Activated CD4-positive, alpha-beta T cell treated with anti-CD3 and anti-CD28 coated beads, Interleukin-2, amount 10 ng/mL, durations not matched to agents 7 days and 5 days (primary cell): ENCODE data around the gene PPCS. TPM values are rescaled to one million over a fixed set of nuclear protein-coding genes. Genes with fewer than 3 reads are reported as not detected.
"Not testable (repeated sequence)": the region's sequence is repeated elsewhere in the genome, so short reads cannot be mapped to it uniquely, and the experiment has no call there.

Source experiments
- CTCF ChIA-PET: fragments of 350-600 bp; sonication (Branson Sonifier 250); formaldehyde crosslinking; loops from one replicate; lab custom pipeline; 2021; ENCODE audit warnings: antibody characterized with exemption; lab: Charles Lee
- POLR2A ChIA-PET: fragments of 350-600 bp; sonication (Branson Sonifier 250); formaldehyde crosslinking; loops from one replicate; lab custom pipeline; 2021; ENCODE audit warnings: antibody characterized with exemption; lab: Charles Lee
- DNase-seq: peaks from one replicate; pipeline ENCODE4 v3.0.0-alpha.2; 2020
- H3K27ac Mint-ChIP-seq: one replicate; pipeline ENCODE4 v1.8.0; 2021; ENCODE audit warnings: mild to moderate bottlenecking, moderate library complexity, mixed read lengths
- H3K27me3 Mint-ChIP-seq: one replicate; pipeline ENCODE4 v1.8.0; 2021; ENCODE audit warnings: mixed read lengths
- H3K36me3 Mint-ChIP-seq: one replicate; pipeline ENCODE4 v1.8.0; 2021; ENCODE audit warnings: low read depth, mixed read lengths
- H3K4me1 Mint-ChIP-seq: one replicate; pipeline ENCODE4 v1.8.0; 2021; ENCODE audit warnings: mixed read lengths
- H3K4me3 Mint-ChIP-seq: one replicate; pipeline ENCODE4 v1.8.0; 2021; ENCODE audit warnings: mild to moderate bottlenecking, moderate library complexity, mixed read lengths
- H3K9me3 Mint-ChIP-seq: one replicate; pipeline ENCODE4 v1.8.0; 2021; ENCODE audit warnings: mixed read lengths
- total RNA-seq, 2 experiments: library from RNA; stranded (reverse); gene quantifications; one replicate each; pipeline ENCODE4 v1.2.3, GENCODE V29; 2021

PPCS gene
- total RNA-seq, 2 experiments from 2014 or later: 38.9 to 46.5 TPM

DNA sequence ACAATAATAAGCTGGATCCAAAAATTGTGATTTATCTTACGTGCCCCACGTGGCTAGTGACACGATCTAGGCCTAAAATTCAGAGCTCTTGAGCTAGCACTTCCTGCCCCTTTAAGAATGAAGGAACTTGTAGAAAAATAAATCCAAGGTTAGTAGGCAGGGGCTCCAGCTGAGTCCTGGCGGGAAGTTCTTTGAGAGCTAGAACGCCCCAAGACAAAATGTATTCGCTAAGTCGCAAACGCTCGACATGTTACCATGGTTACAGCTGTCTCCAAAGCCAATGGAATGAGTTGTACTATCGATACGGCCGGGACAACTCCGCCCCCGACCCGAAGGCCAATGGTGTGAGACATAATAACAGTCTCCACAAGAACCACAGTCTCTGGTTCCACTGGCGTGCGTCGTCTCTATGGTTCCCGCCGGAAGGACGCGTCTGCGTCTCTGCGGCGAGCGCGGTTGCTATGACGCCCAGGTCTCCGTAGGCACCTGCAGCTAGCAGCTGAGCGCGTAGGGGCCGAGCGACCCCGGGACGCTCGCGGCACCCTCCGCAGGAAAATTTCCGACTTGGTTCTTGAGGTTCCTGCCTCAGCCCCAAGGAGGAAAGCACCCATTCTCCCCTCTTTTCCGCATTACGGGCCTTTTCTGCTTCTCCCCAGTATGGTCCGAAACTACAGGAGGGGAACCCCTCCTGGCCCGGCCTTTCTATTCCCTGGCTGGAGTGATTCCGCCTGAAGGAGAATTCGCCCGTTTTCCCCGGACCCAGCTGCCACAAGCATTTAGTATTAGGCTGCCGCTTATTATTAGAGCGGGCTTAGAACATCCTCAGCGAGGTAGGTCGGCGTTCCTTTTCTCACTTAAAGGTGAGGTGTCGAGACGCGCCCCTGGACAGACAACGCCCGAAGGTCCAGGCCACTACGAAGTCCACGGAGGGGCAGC lies 6.8 kb downstream of the PPCS start, which contains the start of gene CCDC30:
Gene CCDC30, plus strand, starts transcription at position 459 of the 936 bp plus-strand sequence. CDS start 17,266 bp downstream, outside the sequence.
- H3K4me1 Mint-ChIP-seq: peaks cover 36% of the 10 kb centered on the region
- H3K9me3 Mint-ChIP-seq: no peaks in the 10 kb centered on the region
- ChIA-PET POLR2A (interaction anchor here (1.0 kb wide), 1 partner anchor 126 kb away, joined by 3 read pairs; no protein-coding TSS in a partner anchor), CTCF (interaction anchor here (1.5 kb wide), 1 partner anchor 11 kb away, joined by 5 read pairs; no protein-coding TSS in a partner anchor)
- H3K4me3 Mint-ChIP-seq: peak within 1 kb of the TSS; percentile 75
- H3K27me3 Mint-ChIP-seq: peaks cover 9% of the 10 kb centered on the region
- DNase-seq: peak; percentile 99
- peaks cover 30% of the 10 kb centered on the region for H3K36me3 Mint-ChIP-seq
- H3K27ac Mint-ChIP-seq: peak within 1 kb of the TSS; percentile 83

DNA sequence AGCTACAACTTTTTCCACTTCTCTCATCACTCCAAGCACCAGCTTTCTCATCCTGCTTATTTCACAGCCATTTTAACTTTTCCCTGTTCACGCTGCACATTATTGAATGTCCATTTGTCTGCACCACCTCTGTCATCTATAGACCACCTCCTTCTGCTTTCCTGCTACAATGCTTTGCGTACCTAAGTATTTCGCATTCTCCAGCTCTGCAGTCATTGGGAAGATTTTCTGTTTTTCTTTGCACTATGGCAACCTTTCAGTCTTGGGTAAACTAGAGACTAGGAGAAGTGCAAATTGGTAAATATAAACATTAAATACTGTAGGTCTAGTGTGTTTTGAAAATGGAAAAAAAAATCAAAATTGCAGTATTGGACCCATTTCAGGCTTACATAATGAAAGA lies 7.6 kb downstream of the PPCS start:
- Mint-ChIP-seq H3K4me3 (peak overlapping the region; percentile 75), H3K36me3 (peaks cover 21% of the 10 kb centered on the region), H3K27ac (no peak overlapping the region), H3K4me1 (peaks cover 30% of the 10 kb centered on the region), H3K9me3 (no peaks in the 10 kb centered on the region), H3K27me3 (peaks cover 9% of the 10 kb centered on the region)
- CTCF ChIA-PET: interaction anchor here (1.5 kb wide), 1 partner anchor 10 kb away, joined by 5 read pairs; no protein-coding TSS in a partner anchor
- no peak for DNase-seq
- POLR2A ChIA-PET: interaction anchor here (0.6 kb wide), 1 partner anchor 290 kb away, joined by 5 read pairs; no protein-coding TSS in a partner anchor

DNA sequence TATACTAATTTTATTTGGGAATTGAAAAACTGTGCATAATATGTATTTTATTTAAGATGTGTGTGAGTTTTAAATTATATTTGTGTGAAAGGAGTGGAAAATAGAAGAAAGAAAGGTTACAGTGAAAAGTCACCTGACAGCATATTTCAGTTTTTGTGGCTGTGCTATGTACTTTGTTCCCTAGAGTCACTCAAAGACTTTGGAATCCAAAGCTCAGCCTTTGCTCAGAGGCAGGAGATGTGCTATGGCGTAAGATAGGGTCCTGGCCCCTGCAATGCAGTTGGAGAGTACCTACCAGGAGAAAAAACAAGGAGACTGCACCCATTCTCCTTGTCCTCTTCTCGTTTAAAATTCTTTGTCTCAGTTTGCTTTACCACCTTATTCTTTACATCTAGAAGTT lies 9.7 kb downstream of the PPCS start:
- peaks cover 13% of the 10 kb centered on the region for H3K27me3 Mint-ChIP-seq
- POLR2A ChIA-PET: no interaction called here
- CTCF ChIA-PET: no interaction called here

DNA sequence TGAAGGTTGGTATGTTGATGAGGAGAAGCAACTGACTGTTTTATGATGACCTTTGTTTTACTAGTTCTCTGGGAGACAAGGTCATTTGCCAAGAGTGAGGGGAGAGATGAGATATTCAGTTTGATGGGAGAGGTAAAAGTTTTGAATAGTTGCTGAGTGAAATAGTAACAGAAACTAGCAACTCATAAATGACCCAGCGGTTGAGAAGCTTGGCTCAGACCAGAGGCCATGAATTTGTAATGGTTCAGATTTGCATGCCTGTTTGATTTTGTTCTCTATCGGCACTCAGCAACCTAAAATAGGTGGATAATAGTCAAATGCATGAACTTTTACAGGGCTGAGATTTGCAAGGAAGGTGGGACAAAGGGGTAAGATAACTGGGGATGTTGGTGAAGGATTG lies 13.4 kb downstream of the PPCS start:
- H3K9me3 Mint-ChIP-seq: no peaks in the 10 kb centered on the region
- no peak overlapping the region for H3K27ac Mint-ChIP-seq
- ChIA-PET POLR2A (no interaction called here), CTCF (no interaction called here)
- H3K27me3 Mint-ChIP-seq: peaks cover 7% of the 10 kb centered on the region
- no peak for DNase-seq
- no peaks in the 10 kb centered on the region for H3K4me1 Mint-ChIP-seq
- no peaks in the 10 kb centered on the region for H3K36me3 Mint-ChIP-seq
- no peak overlapping the region for H3K4me3 Mint-ChIP-seq

More for the DNA sequence above, 9.7 kb downstream of the PPCS start:
- Mint-ChIP-seq H3K27ac (no peak overlapping the region), H3K36me3 (peaks cover 9% of the 10 kb centered on the region), H3K4me1 (peaks cover 22% of the 10 kb centered on the region), H3K4me3 (no peak overlapping the region), H3K9me3 (no peaks in the 10 kb centered on the region)
- no peak for DNase-seq

DNA sequence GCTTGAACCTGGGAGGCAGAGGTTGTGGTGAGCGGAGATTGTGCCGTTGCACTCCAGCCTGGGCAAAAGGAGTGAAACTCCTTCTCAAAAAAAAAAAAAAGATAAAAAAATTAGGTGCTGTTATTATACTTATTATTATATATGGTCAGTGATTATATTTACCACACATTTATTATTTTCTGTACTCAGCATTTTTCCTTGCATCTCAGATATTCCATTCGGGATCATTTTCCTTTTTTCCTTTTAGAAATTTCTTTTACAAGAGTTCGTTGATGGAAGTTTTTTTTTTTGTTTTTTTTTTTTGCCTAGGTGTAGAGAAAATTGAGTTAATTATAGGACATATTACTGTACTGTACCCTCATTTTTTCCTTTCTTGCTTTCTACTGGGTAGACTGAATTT lies 20.3 kb downstream of the PPCS start:
- H3K4me1 Mint-ChIP-seq: no peaks in the 10 kb centered on the region
- H3K27me3 Mint-ChIP-seq: no peaks in the 10 kb centered on the region
- no peaks in the 10 kb centered on the region for H3K9me3 Mint-ChIP-seq
- no peak overlapping the region for H3K4me3 Mint-ChIP-seq
- H3K27ac Mint-ChIP-seq: no peak overlapping the region
- ChIA-PET CTCF (no interaction called here), POLR2A (no interaction called here)
- no peaks in the 10 kb centered on the region for H3K36me3 Mint-ChIP-seq
- no peak for DNase-seq

DNA sequence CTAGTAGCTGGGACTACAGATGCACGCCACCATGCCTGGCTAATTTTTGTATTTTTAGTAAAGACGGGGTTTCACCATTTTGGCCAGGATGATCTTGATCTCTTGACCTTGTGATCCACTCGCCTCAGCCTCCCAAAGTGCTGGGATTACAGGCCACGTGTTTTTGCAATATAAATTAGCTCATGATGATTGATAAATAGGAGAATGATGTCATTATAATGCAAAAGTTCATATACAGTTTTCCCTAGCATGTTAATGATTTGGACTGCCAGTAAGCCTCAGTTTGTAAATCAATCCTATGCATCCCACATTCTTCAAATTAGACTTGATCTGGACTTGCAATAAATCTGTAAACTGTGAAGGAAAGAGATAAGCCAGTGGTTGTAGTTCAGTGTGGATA lies 21.0 kb downstream of the PPCS start:
- H3K4me1 Mint-ChIP-seq, H3K27ac Mint-ChIP-seq, H3K4me3 Mint-ChIP-seq, H3K9me3 Mint-ChIP-seq, H3K27me3 Mint-ChIP-seq, H3K36me3 Mint-ChIP-seq, DNase-seq, POLR2A ChIA-PET: not testable (repeated sequence)
- CTCF ChIA-PET: interaction anchor here (0.7 kb wide), 1 partner anchor 11 kb away, joined by 3 read pairs; no protein-coding TSS in a partner anchor

DNA sequence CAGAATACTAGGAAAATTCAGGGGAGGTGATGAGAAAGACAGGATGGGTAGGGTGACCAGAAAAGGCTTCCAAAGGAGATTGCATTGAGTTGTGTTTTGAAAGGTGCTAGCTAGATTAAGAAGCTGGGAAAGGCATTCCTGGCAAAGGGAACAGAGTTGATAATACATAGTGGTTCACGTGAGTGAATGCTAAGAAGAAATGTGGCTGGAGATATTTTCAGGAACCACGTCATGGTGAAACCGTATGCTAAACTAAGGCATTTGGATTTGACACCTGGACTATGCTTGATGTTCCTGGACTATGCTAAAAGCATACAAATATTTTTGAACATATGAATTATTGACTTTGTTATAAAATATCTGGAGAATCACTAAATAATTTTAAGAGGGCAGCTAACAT lies 21.4 kb downstream of the PPCS start:
- no peak for DNase-seq
- ChIA-PET POLR2A (no interaction called here), CTCF (interaction anchor here (0.7 kb wide), 1 partner anchor 11 kb away, joined by 3 read pairs; no protein-coding TSS in a partner anchor)
- Mint-ChIP-seq H3K4me1 (no peaks in the 10 kb centered on the region), H3K36me3 (no peaks in the 10 kb centered on the region), H3K27me3 (no peaks in the 10 kb centered on the region), H3K4me3 (no peak overlapping the region), H3K9me3 (no peaks in the 10 kb centered on the region), H3K27ac (no peak overlapping the region)

DNA sequence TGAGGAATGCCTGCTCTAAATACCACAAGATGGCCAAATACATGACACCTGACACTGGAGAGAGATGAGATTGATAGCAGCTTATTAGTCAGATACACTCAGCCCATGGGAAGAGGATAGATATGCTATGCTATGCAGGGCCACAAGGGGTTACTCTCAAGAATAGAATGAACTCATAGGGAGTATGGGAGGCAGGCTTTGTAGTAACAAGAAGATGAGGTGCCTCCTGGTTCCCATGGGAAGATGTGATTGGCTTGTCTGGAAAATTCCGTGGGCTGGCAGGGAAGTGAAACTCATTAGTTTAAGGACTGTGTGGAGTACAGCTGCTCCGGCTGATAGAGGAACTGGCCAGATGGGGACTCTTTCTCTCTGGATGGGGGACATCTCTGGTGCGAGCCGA lies 23.3 kb downstream of the PPCS start:
- Mint-ChIP-seq H3K4me3 (no peak overlapping the region), H3K27me3 (no peaks in the 10 kb centered on the region), H3K27ac (no peak overlapping the region), H3K9me3 (no peaks in the 10 kb centered on the region), H3K4me1 (no peaks in the 10 kb centered on the region), H3K36me3 (no peaks in the 10 kb centered on the region)
- no peak for DNase-seq
- ChIA-PET POLR2A (no interaction called here), CTCF (no interaction called here)

DNA sequence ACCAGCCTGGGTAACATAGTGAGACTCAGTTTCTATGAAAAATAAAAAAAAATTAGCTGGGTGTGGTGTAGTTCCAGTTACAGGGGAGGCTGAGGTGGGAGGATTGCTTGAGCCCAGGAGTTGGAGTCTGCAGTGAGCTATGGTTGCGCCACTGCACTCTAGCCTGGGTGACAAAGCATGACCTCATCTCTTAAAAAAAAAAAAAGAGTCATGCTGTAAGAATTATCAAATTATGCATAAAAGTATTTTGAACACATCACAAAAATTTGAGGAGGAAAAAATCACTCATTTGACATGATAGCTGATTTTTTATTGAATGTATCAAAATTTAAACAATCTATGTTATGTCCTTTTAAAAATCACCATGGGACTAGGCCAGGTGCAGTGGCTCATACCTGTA lies 24.6 kb downstream of the PPCS start:
- no peak for DNase-seq
- no peak overlapping the region for H3K27ac Mint-ChIP-seq
- ChIA-PET POLR2A (no interaction called here), CTCF (no interaction called here)
- no peaks in the 10 kb centered on the region for H3K9me3 Mint-ChIP-seq
- no peaks in the 10 kb centered on the region for H3K4me1 Mint-ChIP-seq
- no peaks in the 10 kb centered on the region for H3K36me3 Mint-ChIP-seq
- no peaks in the 10 kb centered on the region for H3K27me3 Mint-ChIP-seq
- no peak overlapping the region for H3K4me3 Mint-ChIP-seq

DNA sequence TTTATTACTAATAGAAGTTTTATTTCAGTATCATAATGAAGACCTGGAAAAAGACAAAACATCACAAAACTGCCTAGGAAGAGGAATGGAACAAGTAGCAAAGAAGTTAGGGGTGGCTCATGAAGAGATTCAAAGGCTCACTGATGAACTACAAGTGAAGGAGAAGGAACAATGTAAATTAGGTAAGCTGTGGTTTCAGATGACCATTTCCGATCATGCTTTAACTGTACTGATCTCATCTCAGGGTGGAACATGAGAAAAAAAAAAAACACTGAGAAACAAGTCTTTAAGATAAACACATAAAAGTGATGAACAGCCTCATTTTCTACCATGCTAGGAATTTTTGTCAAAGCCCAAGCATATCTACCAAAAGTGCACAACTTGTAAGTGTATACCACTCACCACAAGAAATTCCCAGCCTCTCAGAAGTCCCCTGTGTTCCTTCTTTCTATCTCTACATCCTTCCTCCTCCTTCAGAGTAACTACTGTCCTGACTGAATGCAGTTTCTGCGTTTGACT lies 26.4 kb downstream of the PPCS start:
- no peak overlapping the region for H3K4me3 Mint-ChIP-seq
- ChIA-PET CTCF (no interaction called here), POLR2A (no interaction called here)
- no peaks in the 10 kb centered on the region for H3K4me1 Mint-ChIP-seq
- H3K36me3 Mint-ChIP-seq: no peaks in the 10 kb centered on the region
- DNase-seq: no peak
- no peak overlapping the region for H3K27ac Mint-ChIP-seq
- H3K9me3 Mint-ChIP-seq: no peaks in the 10 kb centered on the region
- no peaks in the 10 kb centered on the region for H3K27me3 Mint-ChIP-seq

DNA sequence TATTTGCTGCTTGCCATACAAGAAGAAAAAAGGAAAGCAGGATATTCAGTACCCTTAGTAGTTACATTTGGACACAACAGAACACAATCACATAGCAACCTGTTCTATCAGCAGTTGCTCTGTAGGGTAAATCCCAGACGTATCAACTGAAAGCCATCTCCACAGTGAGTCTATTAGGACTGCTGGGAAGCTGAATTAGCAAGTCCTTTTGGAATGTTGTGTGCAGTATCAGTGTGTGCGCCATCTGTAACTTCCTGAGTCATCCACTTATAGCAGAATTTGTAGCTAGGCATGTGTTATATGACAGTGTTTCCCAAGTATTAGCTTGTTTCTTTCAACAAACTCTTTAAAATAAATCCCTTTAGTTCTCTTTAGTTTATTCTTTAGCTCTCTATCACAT lies 28.0 kb downstream of the PPCS start:
- H3K36me3 Mint-ChIP-seq: no peaks in the 10 kb centered on the region
- DNase-seq: no peak
- H3K27me3 Mint-ChIP-seq: no peaks in the 10 kb centered on the region
- no peak overlapping the region for H3K4me3 Mint-ChIP-seq
- ChIA-PET POLR2A (no interaction called here), CTCF (no interaction called here)
- H3K9me3 Mint-ChIP-seq: no peaks in the 10 kb centered on the region
- H3K27ac Mint-ChIP-seq: no peak overlapping the region
- H3K4me1 Mint-ChIP-seq: no peaks in the 10 kb centered on the region

DNA sequence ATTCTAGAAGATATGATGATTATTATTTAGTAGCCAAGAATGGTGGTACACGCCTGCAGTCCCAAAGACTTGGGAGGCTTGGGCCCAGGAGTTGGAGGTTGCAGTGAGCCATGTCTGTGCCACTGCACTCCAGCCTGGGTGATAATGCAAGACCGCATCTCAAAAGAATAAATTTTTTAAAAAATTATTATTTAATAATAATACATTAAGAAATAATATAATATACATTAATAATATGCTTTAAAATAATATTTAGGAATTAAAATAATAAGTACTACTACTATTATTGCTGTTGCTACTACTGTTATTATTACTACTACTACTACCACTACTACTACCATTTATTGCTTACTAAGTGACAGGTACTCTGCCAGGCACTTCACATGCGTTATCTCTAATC lies 33.9 kb downstream of the PPCS start:
- H3K4me1 Mint-ChIP-seq: no peaks in the 10 kb centered on the region
- H3K4me3 Mint-ChIP-seq: no peak overlapping the region
- H3K27me3 Mint-ChIP-seq: no peaks in the 10 kb centered on the region
- H3K36me3 Mint-ChIP-seq: no peaks in the 10 kb centered on the region
- ChIA-PET CTCF (no interaction called here), POLR2A (no interaction called here)
- peaks cover 6% of the 10 kb centered on the region for H3K9me3 Mint-ChIP-seq
- H3K27ac Mint-ChIP-seq: no peak overlapping the region
- no peak for DNase-seq

DNA sequence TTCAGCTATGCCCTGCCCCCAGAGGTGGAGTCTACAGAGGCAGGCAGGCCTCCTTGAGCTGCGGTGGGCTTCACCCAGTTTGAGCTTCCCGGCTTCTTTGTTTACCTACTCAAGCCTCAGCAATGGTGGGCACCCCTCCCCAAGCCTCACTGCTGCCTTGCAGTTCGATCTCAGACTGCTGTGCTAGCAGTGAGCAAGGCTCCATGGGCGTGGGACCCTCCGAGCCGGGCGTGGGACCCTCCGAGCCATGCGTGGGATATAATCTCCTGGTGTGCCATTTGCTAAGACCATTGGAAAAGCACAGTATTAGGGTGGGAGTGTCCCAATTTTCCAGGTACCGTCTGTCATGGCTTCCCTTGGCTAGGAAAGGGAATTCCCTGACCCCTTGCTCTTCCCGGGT lies 45.7 kb downstream of the PPCS start:
- H3K27ac Mint-ChIP-seq, H3K36me3 Mint-ChIP-seq, H3K4me1 Mint-ChIP-seq, DNase-seq, H3K27me3 Mint-ChIP-seq, POLR2A ChIA-PET, H3K4me3 Mint-ChIP-seq, CTCF ChIA-PET: not testable (repeated sequence)
- peaks cover 14% of the 10 kb centered on the region for H3K9me3 Mint-ChIP-seq
